ENCODE measurements around the gene PDE6B. TPM values are rescaled to one million over a fixed set of nuclear protein-coding genes. Genes with fewer than 3 reads are reported as not detected.

PDE6B gene
- total and polyA plus RNA-seq, 2 experiments from 2014 or later = 3.4 to 5.0 TPM

- ATAC-seq (no peak), DNase-seq (ENCODE audit: low spot score) (no peak)
- no peak overlapping the region for H3K27ac Mint-ChIP-seq
- no peaks in the 10 kb centered on the region for H3F3A ChIP-seq (replicated peaks; ENCODE audit: low read depth)
- H3K4me1 Mint-ChIP-seq = peaks cover 3% of the 10 kb centered on the region; the same call in 1 of the 3 replicates
- H3K27me3 ChIP-seq (ENCODE audit: insufficient read depth) = no peaks in the 10 kb centered on the region
- H3K4me1 ChIP-seq (ENCODE audit: insufficient read depth) = no peaks in the 10 kb centered on the region
- no peak overlapping the region for H3K4me3 Mint-ChIP-seq
- H3K4me3 ChIP-seq = no peak overlapping the region
- H3K27ac ChIP-seq (ENCODE audit: low read depth) = no peak overlapping the region
- peaks cover 2% of the 10 kb centered on the region; the same call in 1 of the 3 replicates for H3K36me3 Mint-ChIP-seq (ENCODE audit: low read depth)
- H3K4me2 ChIP-seq = no peak overlapping the region
- H3K9me2 ChIP-seq (ENCODE audit: insufficient read depth) = no peaks in the 10 kb centered on the region
- no peak overlapping the region for H2AFZ ChIP-seq
- H3K79me2 ChIP-seq (replicated peaks; ENCODE audit: insufficient read depth) = no peaks in the 10 kb centered on the region
- H3K9me3 Mint-ChIP-seq = no peaks in the 10 kb centered on the region
- H3K27me3 Mint-ChIP-seq (ENCODE audit: insufficient read depth, low read depth, poor library complexity) = peaks cover 5% of the 10 kb centered on the region
- no peaks in the 10 kb centered on the region; the same call in 1 of the 2 replicates for H4K20me1 ChIP-seq (replicated peaks; ENCODE audit: insufficient read depth)
- H3K36me3 ChIP-seq (ENCODE audit: insufficient read depth) = no peaks in the 10 kb centered on the region
- TF ChIP-seq EZH2 (IDR thresholded peaks at IDR 0.05; ENCODE audit: low read depth, unreplicated experiment) = no peak
- no peak for TF ChIP-seq EZH2phosphoT487 (IDR thresholded peaks at IDR 0.05; ENCODE audit: unreplicated experiment)
- TF ChIP-seq, protein P1, sequence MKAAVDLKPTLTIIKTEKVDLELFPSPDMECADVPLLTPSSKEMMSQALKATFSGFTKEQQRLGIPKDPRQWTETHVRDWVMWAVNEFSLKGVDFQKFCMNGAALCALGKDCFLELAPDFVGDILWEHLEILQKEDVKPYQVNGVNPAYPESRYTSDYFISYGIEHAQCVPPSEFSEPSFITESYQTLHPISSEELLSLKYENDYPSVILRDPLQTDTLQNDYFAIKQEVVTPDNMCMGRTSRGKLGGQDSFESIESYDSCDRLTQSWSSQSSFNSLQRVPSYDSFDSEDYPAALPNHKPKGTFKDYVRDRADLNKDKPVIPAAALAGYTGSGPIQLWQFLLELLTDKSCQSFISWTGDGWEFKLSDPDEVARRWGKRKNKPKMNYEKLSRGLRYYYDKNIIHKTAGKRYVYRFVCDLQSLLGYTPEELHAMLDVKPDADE (IDR thresholded peaks at IDR 0.05) = no peak
- TF ChIP-seq, protein P2, sequence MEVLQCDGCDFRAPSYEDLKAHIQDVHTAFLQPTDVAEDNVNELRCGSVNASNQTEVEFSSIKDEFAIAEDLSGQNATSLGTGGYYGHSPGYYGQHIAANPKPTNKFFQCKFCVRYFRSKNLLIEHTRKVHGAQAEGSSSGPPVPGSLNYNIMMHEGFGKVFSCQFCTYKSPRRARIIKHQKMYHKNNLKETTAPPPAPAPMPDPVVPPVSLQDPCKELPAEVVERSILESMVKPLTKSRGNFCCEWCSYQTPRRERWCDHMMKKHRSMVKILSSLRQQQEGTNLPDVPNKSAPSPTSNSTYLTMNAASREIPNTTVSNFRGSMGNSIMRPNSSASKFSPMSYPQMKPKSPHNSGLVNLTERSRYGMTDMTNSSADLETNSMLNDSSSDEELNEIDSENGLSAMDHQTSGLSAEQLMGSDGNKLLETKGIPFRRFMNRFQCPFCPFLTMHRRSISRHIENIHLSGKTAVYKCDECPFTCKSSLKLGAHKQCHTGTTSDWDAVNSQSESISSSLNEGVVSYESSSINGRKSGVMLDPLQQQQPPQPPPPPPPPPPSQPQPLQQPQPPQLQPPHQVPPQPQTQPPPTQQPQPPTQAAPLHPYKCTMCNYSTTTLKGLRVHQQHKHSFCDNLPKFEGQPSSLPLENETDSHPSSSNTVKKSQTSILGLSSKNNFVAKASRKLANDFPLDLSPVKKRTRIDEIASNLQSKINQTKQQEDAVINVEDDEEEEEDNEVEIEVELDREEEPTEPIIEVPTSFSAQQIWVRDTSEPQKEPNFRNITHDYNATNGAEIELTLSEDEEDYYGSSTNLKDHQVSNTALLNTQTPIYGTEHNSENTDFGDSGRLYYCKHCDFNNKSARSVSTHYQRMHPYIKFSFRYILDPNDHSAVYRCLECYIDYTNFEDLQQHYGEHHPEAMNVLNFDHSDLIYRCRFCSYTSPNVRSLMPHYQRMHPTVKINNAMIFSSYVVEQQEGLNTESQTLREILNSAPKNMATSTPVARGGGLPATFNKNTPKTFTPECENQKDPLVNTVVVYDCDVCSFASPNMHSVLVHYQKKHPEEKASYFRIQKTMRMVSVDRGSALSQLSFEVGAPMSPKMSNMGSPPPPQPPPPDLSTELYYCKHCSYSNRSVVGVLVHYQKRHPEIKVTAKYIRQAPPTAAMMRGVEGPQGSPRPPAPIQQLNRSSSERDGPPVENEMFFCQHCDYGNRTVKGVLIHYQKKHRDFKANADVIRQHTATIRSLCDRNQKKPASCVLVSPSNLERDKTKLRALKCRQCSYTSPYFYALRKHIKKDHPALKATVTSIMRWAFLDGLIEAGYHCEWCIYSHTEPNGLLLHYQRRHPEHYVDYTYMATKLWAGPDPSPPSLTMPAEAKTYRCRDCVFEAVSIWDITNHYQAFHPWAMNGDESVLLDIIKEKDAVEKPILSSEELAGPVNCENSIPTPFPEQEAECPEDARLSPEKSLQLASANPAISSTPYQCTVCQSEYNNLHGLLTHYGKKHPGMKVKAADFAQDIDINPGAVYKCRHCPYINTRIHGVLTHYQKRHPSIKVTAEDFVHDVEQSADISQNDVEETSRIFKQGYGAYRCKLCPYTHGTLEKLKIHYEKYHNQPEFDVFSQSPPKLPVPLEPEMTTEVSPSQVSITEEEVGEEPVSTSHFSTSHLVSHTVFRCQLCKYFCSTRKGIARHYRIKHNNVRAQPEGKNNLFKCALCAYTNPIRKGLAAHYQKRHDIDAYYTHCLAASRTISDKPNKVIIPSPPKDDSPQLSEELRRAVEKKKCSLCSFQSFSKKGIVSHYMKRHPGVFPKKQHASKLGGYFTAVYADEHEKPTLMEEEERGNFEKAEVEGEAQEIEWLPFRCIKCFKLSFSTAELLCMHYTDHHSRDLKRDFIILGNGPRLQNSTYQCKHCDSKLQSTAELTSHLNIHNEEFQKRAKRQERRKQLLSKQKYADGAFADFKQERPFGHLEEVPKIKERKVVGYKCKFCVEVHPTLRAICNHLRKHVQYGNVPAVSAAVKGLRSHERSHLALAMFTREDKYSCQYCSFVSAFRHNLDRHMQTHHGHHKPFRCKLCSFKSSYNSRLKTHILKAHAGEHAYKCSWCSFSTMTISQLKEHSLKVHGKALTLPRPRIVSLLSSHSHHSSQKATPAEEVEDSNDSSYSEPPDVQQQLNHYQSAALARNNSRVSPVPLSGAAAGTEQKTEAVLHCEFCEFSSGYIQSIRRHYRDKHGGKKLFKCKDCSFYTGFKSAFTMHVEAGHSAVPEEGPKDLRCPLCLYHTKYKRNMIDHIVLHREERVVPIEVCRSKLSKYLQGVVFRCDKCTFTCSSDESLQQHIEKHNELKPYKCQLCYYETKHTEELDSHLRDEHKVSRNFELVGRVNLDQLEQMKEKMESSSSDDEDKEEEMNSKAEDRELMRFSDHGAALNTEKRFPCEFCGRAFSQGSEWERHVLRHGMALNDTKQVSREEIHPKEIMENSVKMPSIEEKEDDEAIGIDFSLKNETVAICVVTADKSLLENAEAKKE (CRISPR knock-in tag; IDR thresholded peaks at IDR 0.05) = no peak
- TF ChIP-seq NANOG (IDR thresholded peaks at IDR 0.05; ENCODE audit: borderline replicate concordance) = no peak
- no peak for TF ChIP-seq STAT1 (IDR thresholded peaks at IDR 0.05; ENCODE audit: unreplicated experiment)
Measured at GRCh38 chr4:613126-613525, 12.2 kb upstream of the PDE6B start.

Data from GM23338 (cell line).